Erythroblast (primary cell): ENCODE data around the gene ANAPC5.

Experiments
- DNase-seq, 2 experiments: peaks; one replicate each; lab custom pipeline; 2025; lab: John Stamatoyannopoulos, UW
- GATA1 ChIP-seq: IDR thresholded peaks from 2 replicates; pipeline ENCODE4 v1.6.1; 2011; ENCODE audit warnings: low read depth, mild to moderate bottlenecking, control low read depth, low read length, moderate library complexity
- POLR2A ChIP-seq: IDR thresholded peaks from 2 replicates; pipeline ENCODE4 v1.6.1; 2011; ENCODE audit warnings: mild to moderate bottlenecking, low read length

Gene ANAPC5

GRCh38 chr12:121278169-121279070 lies 73.8 kb downstream of the ANAPC5 start:
- no peak for DNase-seq
- TF ChIP-seq GATA1: no peak
- no peak for TF ChIP-seq POLR2A

- no peak for DNase-seq
- no peak for TF ChIP-seq POLR2A
- no peak for TF ChIP-seq GATA1
Observed at GRCh38 chr12:121277374-121277759, 74.8 kb downstream of the ANAPC5 start.

GRCh38 chr12:121274036-121274763 lies 78.0 kb downstream of the ANAPC5 start:
- no peak for DNase-seq
- no peak for TF ChIP-seq POLR2A
- TF ChIP-seq GATA1: no peak

GRCh38 chr12:121273364-121273896 lies 78.8 kb downstream of the ANAPC5 start:
- TF ChIP-seq POLR2A (no peak), GATA1 (no peak)
- DNase-seq: no peak

GRCh38 chr12:121267822-121268221 lies 84.4 kb downstream of the ANAPC5 start:
- DNase-seq: no peak
- TF ChIP-seq GATA1 (no peak), POLR2A (no peak)

GRCh38 chr12:121264951-121265515 lies 87.2 kb downstream of the ANAPC5 start:
- no peak for DNase-seq
- TF ChIP-seq GATA1: no peak
- TF ChIP-seq POLR2A: no peak

- no peak for DNase-seq
- TF ChIP-seq POLR2A (no peak), GATA1 (no peak)
Observed at GRCh38 chr12:121264135-121264534, 88.1 kb downstream of the ANAPC5 start.

GRCh38 chr12:121263206-121263935 lies 88.8 kb downstream of the ANAPC5 start:
- TF ChIP-seq GATA1: no peak
- no peak for TF ChIP-seq POLR2A
- no peak for DNase-seq

GRCh38 chr12:121261398-121261797 lies 90.8 kb downstream of the ANAPC5 start:
- no peak for DNase-seq
- TF ChIP-seq GATA1 (no peak), POLR2A (no peak)

GRCh38 chr12:121260091-121260490 lies 92.1 kb downstream of the ANAPC5 start:
- TF ChIP-seq POLR2A (no peak), GATA1 (no peak)

GRCh38 chr12:121259074-121259473 lies 93.1 kb downstream of the ANAPC5 start:
- TF ChIP-seq GATA1: no peak
- DNase-seq: no peak

More at GRCh38 chr12:121260091-121260490, 92.1 kb downstream of the ANAPC5 start:
- no peak for DNase-seq
